Left forelimb (tissue), 1 donor: ENCODE results near the gene IQCK.

Experiments
- DNase-seq: peaks from one replicate; pipeline ENCODE4 v3.0.0-alpha.2; 2018; ENCODE audit warnings: low spot score

IQCK gene

GRCh38 chr16:19837331-19837980, 119.4 kb downstream of the IQCK start:
- no peak for DNase-seq

GRCh38 chr16:19837984-19838707, 120.1 kb downstream of the IQCK start:
- DNase-seq: no peak

- DNase-seq: no peak
Measured at GRCh38 chr16:19840524-19841110, 122.5 kb downstream of the IQCK start.

GRCh38 chr16:19841184-19841583, 123.1 kb downstream of the IQCK start:
- no peak for DNase-seq

- no peak for DNase-seq
Measured at GRCh38 chr16:19842426-19843157, 124.5 kb downstream of the IQCK start.

- DNase-seq: no peak
Measured at GRCh38 chr16:19843371-19843770, 125.3 kb downstream of the IQCK start.

GRCh38 chr16:19844945-19845641, 127.0 kb downstream of the IQCK start:
- no peak for DNase-seq

GRCh38 chr16:19846436-19846835, 128.4 kb downstream of the IQCK start:
- DNase-seq: no peak

- no peak for DNase-seq
Measured at GRCh38 chr16:19848756-19849155, 130.7 kb downstream of the IQCK start.

- no peak for DNase-seq
Measured at GRCh38 chr16:19850131-19850817, 132.2 kb downstream of the IQCK start.

GRCh38 chr16:19851476-19851875, 133.4 kb downstream of the IQCK start:
- no peak for DNase-seq

- no peak for DNase-seq
Measured at GRCh38 chr16:19853132-19853741, 135.2 kb downstream of the IQCK start.

GRCh38 chr16:19853742-19854542, 135.9 kb downstream of the IQCK start:
- no peak for DNase-seq

- no peak for DNase-seq
Measured at GRCh38 chr16:19854543-19854876, 136.4 kb downstream of the IQCK start.

- DNase-seq: no peak
Measured at GRCh38 chr16:19856120-19856519, 138.0 kb downstream of the IQCK start.

GRCh38 chr16:19857593-19858339, 139.7 kb downstream of the IQCK start:
- DNase-seq: no peak

- DNase-seq: no peak
Measured at GRCh38 chr16:19858340-19859018, 140.4 kb downstream of the IQCK start.

GRCh38 chr16:19859166-19859565, 141.1 kb downstream of the IQCK start:
- no peak for DNase-seq

- DNase-seq: no peak
Measured at GRCh38 chr16:19859603-19860002, 141.5 kb downstream of the IQCK start.
